RWPE1 (cell line): Measurements from ENCODE around the gene DPEP3.
A peak's percentile ranks its signal among the peaks of the same experiment; 100 is the strongest.
"Not testable (repeated sequence)": the region's sequence is repeated elsewhere in the genome, so short reads cannot be mapped to it uniquely, and the experiment has no call there.

ENCODE experiments used
- CTCF ChIA-PET: fragments of 350-600 bp; sonication (Branson Sonifier 250); formaldehyde crosslinking; extraction: SDS; loops from one replicate; lab custom pipeline; 2021; lab: Yijun Ruan, JAX
- POLR2A ChIA-PET: fragments of 400-600 bp; formaldehyde crosslinking; extraction: SDS; loops from one replicate; lab custom pipeline; 2020; ENCODE audit warnings: antibody characterized with exemption; ENCODE audit not compliant: low non-redundant PET; lab: Yijun Ruan, JAX
- DNase-seq: peaks from one replicate; pipeline ENCODE4 v3.0.0; 2012; ENCODE audit warnings: low spot score
- H3K27ac ChIP-seq: fragments of 450-650 bp; 2 replicates; pipeline ENCODE4 v1.5.1; 2017
- TF ChIP-seq, protein P1 (sequence below): fragments of 450-650 bp; conservative IDR thresholded peaks from 2 replicates; pipeline ENCODE4 v1.5.1; 2017; ENCODE audit warnings: low read depth, mild to moderate bottlenecking

DPEP3 gene

DNA sequence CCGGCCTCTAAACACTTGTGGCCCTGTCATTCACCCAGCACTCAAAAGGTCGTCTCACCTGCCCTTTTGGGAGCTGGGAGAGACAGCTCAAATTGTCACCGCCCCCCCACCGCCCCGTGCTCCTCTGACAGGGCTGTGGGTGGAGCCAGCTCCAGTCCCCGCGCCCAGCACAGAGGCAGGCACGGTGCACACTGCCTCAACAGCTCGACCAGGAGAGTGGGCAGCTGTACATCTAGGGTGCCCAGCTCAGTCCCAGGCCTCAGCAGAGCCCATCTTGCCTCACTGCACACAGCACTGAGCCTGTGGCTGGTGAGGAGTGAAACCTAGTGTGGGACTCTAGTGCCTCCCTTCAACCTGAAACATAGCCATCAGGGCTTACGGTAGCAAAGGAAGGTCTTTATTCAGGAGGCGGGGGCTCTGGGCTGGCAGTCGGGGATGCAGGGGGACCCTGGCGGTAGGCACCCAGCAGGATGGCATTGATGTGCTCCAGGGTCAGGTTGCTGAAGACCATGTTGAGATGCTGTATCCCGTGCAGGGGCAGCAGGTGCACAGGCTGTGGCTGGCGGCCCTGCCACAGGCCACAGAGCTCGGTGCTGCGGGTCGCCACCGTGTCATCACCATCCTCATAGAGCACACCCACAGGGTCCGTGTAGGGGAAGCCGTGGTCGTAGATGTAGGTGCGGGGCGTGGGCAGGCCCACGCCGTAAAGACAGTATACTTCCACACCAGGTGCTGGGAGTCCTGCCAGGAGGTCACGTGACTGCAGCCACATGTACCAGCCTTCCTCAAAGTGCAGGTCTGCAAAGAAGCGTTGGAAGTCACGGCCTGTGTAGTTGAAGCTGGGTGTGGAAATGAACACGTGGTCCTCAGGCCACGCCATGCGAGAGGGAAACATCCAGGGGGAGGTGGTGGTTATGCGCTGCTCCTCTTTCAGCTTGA is 40.5 kb downstream of the DPEP3 start:
- peak overlapping the region; percentile 64 for H3K27ac ChIP-seq
- ChIA-PET CTCF (interaction anchor here (0.6 to 1.1 kb wide), 2 partner anchors 23 to 34 kb away, joined by 3 to 5 read pairs; no protein-coding TSS in a partner anchor), POLR2A (interaction anchor here (0.7 kb wide), 1 partner anchor 23 kb away, joined by 3 read pairs; no protein-coding TSS in a partner anchor)
- no peak for DNase-seq
- TF ChIP-seq, protein P1, sequence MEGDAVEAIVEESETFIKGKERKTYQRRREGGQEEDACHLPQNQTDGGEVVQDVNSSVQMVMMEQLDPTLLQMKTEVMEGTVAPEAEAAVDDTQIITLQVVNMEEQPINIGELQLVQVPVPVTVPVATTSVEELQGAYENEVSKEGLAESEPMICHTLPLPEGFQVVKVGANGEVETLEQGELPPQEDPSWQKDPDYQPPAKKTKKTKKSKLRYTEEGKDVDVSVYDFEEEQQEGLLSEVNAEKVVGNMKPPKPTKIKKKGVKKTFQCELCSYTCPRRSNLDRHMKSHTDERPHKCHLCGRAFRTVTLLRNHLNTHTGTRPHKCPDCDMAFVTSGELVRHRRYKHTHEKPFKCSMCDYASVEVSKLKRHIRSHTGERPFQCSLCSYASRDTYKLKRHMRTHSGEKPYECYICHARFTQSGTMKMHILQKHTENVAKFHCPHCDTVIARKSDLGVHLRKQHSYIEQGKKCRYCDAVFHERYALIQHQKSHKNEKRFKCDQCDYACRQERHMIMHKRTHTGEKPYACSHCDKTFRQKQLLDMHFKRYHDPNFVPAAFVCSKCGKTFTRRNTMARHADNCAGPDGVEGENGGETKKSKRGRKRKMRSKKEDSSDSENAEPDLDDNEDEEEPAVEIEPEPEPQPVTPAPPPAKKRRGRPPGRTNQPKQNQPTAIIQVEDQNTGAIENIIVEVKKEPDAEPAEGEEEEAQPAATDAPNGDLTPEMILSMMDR, result no peak

DNA sequence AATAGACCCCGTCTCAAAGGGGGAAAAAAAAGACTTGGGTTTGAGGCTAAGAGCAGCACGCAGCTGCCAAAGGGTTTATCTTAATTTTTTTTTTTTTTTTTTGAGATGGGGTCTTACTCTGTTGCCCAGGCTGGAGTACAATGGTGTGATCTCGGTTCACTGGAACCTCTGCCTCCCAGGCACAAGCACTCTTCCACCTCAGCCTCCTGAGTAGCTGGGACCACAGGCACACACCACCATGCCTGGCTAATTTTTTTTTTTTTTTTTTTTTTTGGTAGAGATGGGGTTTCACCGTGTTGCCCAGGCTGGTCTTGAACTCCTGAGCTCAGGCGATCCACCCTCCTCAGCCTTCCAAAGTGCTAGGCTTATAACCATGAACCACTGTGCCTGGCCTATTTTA is 42.6 kb downstream of the DPEP3 start:
- H3K27ac ChIP-seq, result peak overlapping the region; percentile 93
- DNase-seq, POLR2A ChIA-PET, CTCF ChIA-PET: not testable (repeated sequence)

DNA sequence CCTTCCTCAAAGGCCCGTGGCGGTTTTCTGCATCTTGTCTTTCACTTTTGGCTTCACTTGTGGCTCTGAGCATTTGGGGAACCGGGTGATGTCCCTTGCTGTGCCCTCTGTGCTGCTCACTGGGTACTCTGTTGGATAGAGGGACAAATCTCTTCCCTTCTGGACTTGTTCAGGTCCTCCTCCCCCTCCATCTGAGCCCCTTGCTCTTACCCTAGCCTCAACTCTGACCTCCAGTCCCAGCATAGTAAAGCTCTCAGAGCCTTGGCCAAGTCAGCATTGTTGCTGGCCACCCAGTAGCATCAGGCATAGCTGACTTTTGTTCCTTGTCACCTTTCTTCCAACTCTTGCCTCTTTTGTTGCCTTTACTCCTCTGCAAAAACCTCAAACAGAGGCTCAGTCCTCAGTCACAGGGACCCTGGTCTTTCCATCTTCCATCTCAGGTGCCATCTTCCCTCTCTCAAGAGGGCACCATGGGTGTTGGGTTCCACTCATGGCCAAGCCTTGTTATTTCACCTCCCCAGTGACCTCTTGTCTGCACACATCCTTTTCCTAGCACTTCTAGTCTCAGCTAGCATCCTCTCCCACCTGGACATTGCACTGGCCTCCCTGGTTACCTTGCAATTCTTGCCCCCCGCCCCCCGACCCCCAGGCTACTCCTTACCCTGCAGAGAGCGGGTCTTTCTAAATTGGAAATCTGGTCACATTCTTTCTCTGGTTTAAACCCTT is 43.3 kb downstream of the DPEP3 start:
- CTCF ChIA-PET, result interaction anchor here (0.6 to 1.9 kb wide), 3 partner anchors 53 to 104 kb away, joined by 4 to 7 read pairs (median 4); partner anchors contain the start of gene NRN1L
- POLR2A ChIA-PET, result no interaction called here
- no peak for DNase-seq
- TF ChIP-seq, protein P1, result no peak
- H3K27ac ChIP-seq, result peak overlapping the region; percentile 93

DNA sequence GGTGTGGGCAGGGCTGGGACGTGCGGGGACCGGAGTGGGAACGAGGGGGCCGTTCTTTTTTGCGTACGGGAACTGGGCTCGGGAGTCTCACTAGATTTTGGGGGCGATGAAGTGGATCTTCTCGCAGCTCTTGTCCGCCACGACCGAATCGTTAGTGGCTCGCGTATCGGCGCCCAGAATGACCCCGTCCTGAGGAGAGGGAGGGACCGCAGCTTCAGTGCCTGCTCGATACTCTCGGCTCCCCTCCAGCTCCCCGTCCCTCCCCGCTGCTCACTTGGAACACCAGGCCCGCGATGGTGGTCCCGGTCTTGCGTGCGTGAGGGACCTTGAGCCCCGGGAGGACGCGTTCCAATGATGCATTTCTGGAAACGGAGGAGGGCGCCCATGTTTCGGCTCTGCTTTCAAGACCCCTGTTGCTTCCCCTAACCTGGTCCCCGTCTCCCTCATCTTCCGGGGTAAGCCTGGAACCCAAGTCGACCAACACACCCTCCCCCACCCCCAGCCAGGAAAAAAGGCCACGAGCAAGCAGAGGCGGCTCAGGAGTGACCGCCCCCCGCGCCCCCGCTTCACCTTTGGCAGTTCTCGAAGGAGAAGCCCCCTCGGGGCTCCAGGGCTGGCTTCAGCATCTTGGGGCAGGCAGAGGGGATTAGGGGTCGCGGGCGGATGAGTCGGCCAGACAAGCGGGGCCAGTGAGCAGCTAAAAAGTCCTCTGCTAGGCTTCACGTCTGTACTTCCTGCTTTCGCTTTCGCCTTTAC is 44.0 kb downstream of the DPEP3 start, which contains the start of gene PSMB10:
Gene PSMB10, minus strand, starts transcription at position 727 of the 756 bp plus-strand sequence. Its CDS starts 101 bp downstream, at position 626.
- CTCF ChIA-PET, result interaction anchor here (1.1 to 1.9 kb wide), 3 partner anchors 52 to 120 kb away, joined by 3 to 7 read pairs (median 4); partner anchors contain the start of gene NRN1L
- POLR2A ChIA-PET, result no interaction called here
- DNase-seq, result peak; percentile 51
- TF ChIP-seq, protein P1, result no peak
- H3K27ac ChIP-seq, result peak within 1 kb of the TSS; percentile 93

DNA sequence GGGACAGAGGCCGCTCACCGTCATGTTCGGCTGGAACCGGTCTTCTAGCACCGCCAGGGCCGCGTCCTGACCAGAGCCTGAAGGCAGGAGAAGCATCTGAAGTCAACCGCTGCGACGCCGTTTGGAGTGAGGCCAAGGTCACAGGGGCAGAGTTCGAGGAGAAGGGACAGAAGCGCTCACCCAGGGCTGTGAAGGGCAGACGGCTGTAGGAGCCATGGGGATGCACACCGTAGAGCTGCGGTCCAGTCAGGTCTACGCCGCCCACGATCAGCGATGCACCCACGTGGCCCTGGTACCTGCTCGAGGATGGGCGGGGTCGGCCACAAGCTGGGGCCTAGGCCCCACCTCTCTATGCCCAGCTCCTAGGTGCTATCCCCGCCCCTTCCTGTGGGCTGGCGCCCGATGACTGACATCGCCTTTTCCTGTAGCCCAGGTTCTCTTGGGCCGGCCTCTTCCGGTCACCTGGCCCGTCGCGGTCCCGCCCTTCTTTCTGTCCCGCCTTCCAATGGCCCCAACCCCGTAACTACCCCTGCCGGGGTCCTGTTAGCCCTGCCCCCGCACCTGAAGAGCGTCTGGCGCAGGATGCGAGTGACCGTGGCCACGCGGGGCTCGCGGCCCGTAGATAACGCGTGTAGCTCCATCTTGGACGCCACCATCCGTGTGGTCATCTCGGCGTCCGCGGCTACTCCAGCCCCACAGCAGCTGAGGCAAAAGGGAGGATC is 44.7 kb downstream of the DPEP3 start:
- peak overlapping the region; percentile 93 for H3K27ac ChIP-seq
- CTCF ChIA-PET, result interaction anchor here (1.1 to 1.9 kb wide), 3 partner anchors 52 to 119 kb away, joined by 3 to 7 read pairs (median 4); partner anchors contain the start of gene NRN1L
- peak; percentile 99 for DNase-seq
- POLR2A ChIA-PET, result no interaction called here
- TF ChIP-seq, protein P1, result no peak

DNA sequence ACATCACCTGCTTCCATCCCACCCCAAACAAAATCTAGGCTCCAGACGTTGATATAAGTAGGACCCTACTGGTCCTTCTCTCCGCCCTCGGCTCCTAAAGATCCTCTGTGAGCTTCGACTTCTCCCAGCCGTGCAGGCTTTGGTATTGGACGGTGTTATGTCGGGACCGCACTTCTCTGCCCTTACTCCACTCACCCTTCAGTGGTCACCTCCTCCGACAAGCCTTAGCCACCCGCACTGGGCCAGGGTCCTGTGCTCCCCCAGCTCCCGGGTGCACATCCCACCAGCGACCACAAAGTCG is 45.2 kb downstream of the DPEP3 start:
- ChIA-PET CTCF (interaction anchor here (1.0 to 2.7 kb wide), 2 partner anchors 9 to 51 kb away, joined by 4 to 15 read pairs; no protein-coding TSS in a partner anchor), POLR2A (no interaction called here)
- no peak for DNase-seq
- H3K27ac ChIP-seq, result peak overlapping the region; percentile 93
- TF ChIP-seq, protein P1, result no peak
